ENCODE measurements around the gene STARD3. TPM values are rescaled to one million over a fixed set of nuclear protein-coding genes. Genes with fewer than 3 reads are reported as not detected.

The STARD3 gene
- total and polyA plus RNA-seq, 2 of the 13 experiments (the other 11 are each of a cell fraction or from before 2014, with no cell fraction given): 34.6 to 100 TPM

GRCh38 chr17:39653662-39654331, 16.9 kb downstream of the STARD3 start (continued):
- TF ChIP-seq, protein P1, sequence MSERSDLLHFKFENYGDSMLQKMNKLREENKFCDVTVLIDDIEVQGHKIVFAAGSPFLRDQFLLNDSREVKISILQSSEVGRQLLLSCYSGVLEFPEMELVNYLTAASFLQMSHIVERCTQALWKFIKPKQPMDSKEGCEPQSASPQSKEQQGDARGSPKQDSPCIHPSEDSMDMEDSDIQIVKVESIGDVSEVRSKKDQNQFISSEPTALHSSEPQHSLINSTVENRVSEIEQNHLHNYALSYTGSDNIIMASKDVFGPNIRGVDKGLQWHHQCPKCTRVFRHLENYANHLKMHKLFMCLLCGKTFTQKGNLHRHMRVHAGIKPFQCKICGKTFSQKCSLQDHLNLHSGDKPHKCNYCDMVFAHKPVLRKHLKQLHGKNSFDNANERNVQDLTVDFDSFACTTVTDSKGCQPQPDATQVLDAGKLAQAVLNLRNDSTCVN (CRISPR knock-in tag; IDR thresholded peaks at IDR 0.05; ENCODE audit: borderline replicate concordance): no peak; the same call in 1 of the 2 replicates
- TF ChIP-seq KLF16 (CRISPR knock-in tag; IDR thresholded peaks at IDR 0.05) (no peak), CCAR2 (optimal IDR thresholded peaks at IDR 0.05; ENCODE audit: low read depth, low read length) (no peak), SP1 (IDR thresholded peaks at IDR 0.05) (no peak), SP1 (CRISPR knock-in tag; IDR thresholded peaks at IDR 0.05) (peak; percentile 17; the same call in 1 of the 2 replicates), PAF1 (CRISPR knock-in tag; IDR thresholded peaks at IDR 0.05) (no peak), FLYWCH1 (CRISPR knock-in tag; IDR thresholded peaks at IDR 0.05) (no peak), ZNF777 (CRISPR knock-in tag; IDR thresholded peaks at IDR 0.05) (no peak), ZNF891 (CRISPR knock-in tag; IDR thresholded peaks at IDR 0.05) (no peak; the same call in 1 of the 2 replicates), ZNF567 (CRISPR knock-in tag; IDR thresholded peaks at IDR 0.05; ENCODE audit: borderline replicate concordance) (no peak), ZNF513 (CRISPR knock-in tag; conservative IDR thresholded peaks at IDR 0.05) (no peak), ZBTB33 (CRISPR knock-in tag; IDR thresholded peaks at IDR 0.05) (no peak), ZNF432 (CRISPR knock-in tag; IDR thresholded peaks at IDR 0.05; ENCODE audit: borderline replicate concordance) (no peak), ZNF569 (CRISPR knock-in tag; IDR thresholded peaks at IDR 0.05; ENCODE audit: borderline replicate concordance) (no peak), ZNF703 (CRISPR knock-in tag; IDR thresholded peaks at IDR 0.05; ENCODE audit: borderline replicate concordance) (no peak), ATF4 (CRISPR knock-in tag; IDR thresholded peaks at IDR 0.05) (no peak), SP4 (CRISPR knock-in tag; IDR thresholded peaks at IDR 0.05) (peak; percentile 65; the same call in 1 of the 2 replicates)
- TF ChIP-seq, protein P2, sequence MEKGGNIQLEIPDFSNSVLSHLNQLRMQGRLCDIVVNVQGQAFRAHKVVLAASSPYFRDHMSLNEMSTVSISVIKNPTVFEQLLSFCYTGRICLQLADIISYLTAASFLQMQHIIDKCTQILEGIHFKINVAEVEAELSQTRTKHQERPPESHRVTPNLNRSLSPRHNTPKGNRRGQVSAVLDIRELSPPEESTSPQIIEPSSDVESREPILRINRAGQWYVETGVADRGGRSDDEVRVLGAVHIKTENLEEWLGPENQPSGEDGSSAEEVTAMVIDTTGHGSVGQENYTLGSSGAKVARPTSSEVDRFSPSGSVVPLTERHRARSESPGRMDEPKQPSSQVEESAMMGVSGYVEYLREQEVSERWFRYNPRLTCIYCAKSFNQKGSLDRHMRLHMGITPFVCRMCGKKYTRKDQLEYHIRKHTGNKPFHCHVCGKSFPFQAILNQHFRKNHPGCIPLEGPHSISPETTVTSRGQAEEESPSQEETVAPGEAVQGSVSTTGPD (CRISPR knock-in tag; IDR thresholded peaks at IDR 0.05): no peak
- TF ChIP-seq, protein P3, sequence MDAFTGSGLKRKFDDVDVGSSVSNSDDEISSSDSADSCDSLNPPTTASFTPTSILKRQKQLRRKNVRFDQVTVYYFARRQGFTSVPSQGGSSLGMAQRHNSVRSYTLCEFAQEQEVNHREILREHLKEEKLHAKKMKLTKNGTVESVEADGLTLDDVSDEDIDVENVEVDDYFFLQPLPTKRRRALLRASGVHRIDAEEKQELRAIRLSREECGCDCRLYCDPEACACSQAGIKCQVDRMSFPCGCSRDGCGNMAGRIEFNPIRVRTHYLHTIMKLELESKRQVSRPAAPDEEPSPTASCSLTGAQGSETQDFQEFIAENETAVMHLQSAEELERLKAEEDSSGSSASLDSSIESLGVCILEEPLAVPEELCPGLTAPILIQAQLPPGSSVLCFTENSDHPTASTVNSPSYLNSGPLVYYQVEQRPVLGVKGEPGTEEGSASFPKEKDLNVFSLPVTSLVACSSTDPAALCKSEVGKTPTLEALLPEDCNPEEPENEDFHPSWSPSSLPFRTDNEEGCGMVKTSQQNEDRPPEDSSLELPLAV (CRISPR knock-in tag; conservative IDR thresholded peaks at IDR 0.05; ENCODE audit: low read depth): no peak
- TF ChIP-seq, protein P4, sequence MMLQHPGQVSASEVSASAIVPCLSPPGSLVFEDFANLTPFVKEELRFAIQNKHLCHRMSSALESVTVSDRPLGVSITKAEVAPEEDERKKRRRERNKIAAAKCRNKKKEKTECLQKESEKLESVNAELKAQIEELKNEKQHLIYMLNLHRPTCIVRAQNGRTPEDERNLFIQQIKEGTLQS (CRISPR knock-in tag; IDR thresholded peaks at IDR 0.05): no peak

Measured in HepG2 (cell line).